Stimulated activated naive B cell treated with anti-CD40 and anti-IgM and Interleukin-4, amounts not matched to agents 10 μg/mL and 1 μg/mL and 100 μg/mL, for 72 hours (primary cell): ENCODE data around the gene MVK.

Experiments used
- ATAC-seq, 2 donors: fragments of 150-1000 bp; cut with Tn5 transposase; replicated peaks; 2 replicates each; pipeline ENCODE4 v1.10.0; 2021; ENCODE audit warnings: moderate library complexity in 1 of 2
- DNase-seq: peaks from one replicate; pipeline ENCODE4 v3.0.0; 2021
- H3K27ac Mint-ChIP-seq: one replicate; pipeline ENCODE4 v1.8.0; 2022; ENCODE audit warnings: mild to moderate bottlenecking, mixed read lengths
- H3K27me3 Mint-ChIP-seq, 2 donors: one replicate each; pipeline ENCODE4 v1.8.0; 2022; ENCODE audit warnings: mixed read lengths in 2 of 2
- H3K36me3 Mint-ChIP-seq, 2 donors: one replicate each; pipeline ENCODE4 v1.8.0; 2022; ENCODE audit warnings: mixed read lengths in 2 of 2, mild to moderate bottlenecking in 1 of 2
- H3K4me1 Mint-ChIP-seq, 2 donors: one replicate each; pipeline ENCODE4 v1.8.0; 2022; ENCODE audit warnings: mixed read lengths in 2 of 2, mild to moderate bottlenecking in 1 of 2
- H3K4me3 Mint-ChIP-seq, 2 donors: one replicate each; pipeline ENCODE4 v1.8.0; 2022; ENCODE audit warnings: mild to moderate bottlenecking in 2 of 2, mixed read lengths in 2 of 2, moderate library complexity in 1 of 2
- H3K9me3 Mint-ChIP-seq, 2 donors: one replicate each; pipeline ENCODE4 v1.8.0; 2022; ENCODE audit warnings: mixed read lengths in 2 of 2, mild to moderate bottlenecking in 1 of 2

The MVK gene

GRCh38 chr12:109573029-109573913 is at the start of gene MVK, which contains the start of gene MMAB:
MVK (plus strand) TSS chr12:109573794; CDS start chr12:109574823, 1,029 bp downstream.
MMAB (minus strand) TSS chr12:109573504; CDS start chr12:109573480, 24 bp downstream.
- Mint-ChIP-seq H3K27ac (peak within 1 kb of the TSS; percentile 99), H3K27me3 (no peaks in the 10 kb centered on the region), H3K4me3 (peak within 1 kb of the TSS; percentile 92 to 99), H3K4me1 (peaks cover 23 to 42% of the 10 kb centered on the region in 2 donors), H3K36me3 (peaks cover 30 to 51% of the 10 kb centered on the region in 2 donors), H3K9me3 (no peaks in the 10 kb centered on the region)
- ATAC-seq (peak; percentile 94), DNase-seq (peak; percentile 99)

GRCh38 chr12:109524466-109525278 is 48.9 kb upstream of the MVK start:
- no peaks in the 10 kb centered on the region for H3K27me3 Mint-ChIP-seq

GRCh38 chr12:109525279-109525585 is 48.4 kb upstream of the MVK start:
- H3K27me3 Mint-ChIP-seq: no peaks in the 10 kb centered on the region
- H3K9me3 Mint-ChIP-seq: no peaks in the 10 kb centered on the region
- H3K4me1 Mint-ChIP-seq: no peaks in the 10 kb centered on the region
- no peak overlapping the region for H3K27ac Mint-ChIP-seq
- H3K36me3 Mint-ChIP-seq: peaks cover 47 to 65% of the 10 kb centered on the region in 2 donors
- ATAC-seq: no peak
- H3K4me3 Mint-ChIP-seq: no peak overlapping the region
- DNase-seq: no peak

More at GRCh38 chr12:109524466-109525278, 48.9 kb upstream of the MVK start:
- ATAC-seq: no peak
- H3K36me3 Mint-ChIP-seq: peaks cover 45 to 65% of the 10 kb centered on the region in 2 donors
- H3K9me3 Mint-ChIP-seq: no peaks in the 10 kb centered on the region
- DNase-seq: no peak
- H3K27ac Mint-ChIP-seq: no peak overlapping the region
- no peak overlapping the region for H3K4me3 Mint-ChIP-seq
- H3K4me1 Mint-ChIP-seq: no peaks in the 10 kb centered on the region

GRCh38 chr12:109527489-109528123 is 46.0 kb upstream of the MVK start:
- H3K4me3 Mint-ChIP-seq: no peak overlapping the region
- H3K4me1 Mint-ChIP-seq: no peaks in the 10 kb centered on the region
- H3K36me3 Mint-ChIP-seq: peaks cover 44 to 54% of the 10 kb centered on the region in 2 donors
- ATAC-seq: no peak
- H3K9me3 Mint-ChIP-seq: no peaks in the 10 kb centered on the region
- H3K27me3 Mint-ChIP-seq: no peaks in the 10 kb centered on the region
- H3K27ac Mint-ChIP-seq: no peak overlapping the region
- no peak for DNase-seq

- no peak for DNase-seq
- no peaks in the 10 kb centered on the region for H3K4me1 Mint-ChIP-seq
- no peak for ATAC-seq
- H3K9me3 Mint-ChIP-seq: no peaks in the 10 kb centered on the region
- peaks cover 34 to 47% of the 10 kb centered on the region in 2 donors for H3K36me3 Mint-ChIP-seq
- no peak overlapping the region for H3K27ac Mint-ChIP-seq
- no peaks in the 10 kb centered on the region for H3K27me3 Mint-ChIP-seq
- no peak overlapping the region for H3K4me3 Mint-ChIP-seq
These were observed 43.6 kb upstream of the MVK start for GRCh38 chr12:109529691-109530640.

- Mint-ChIP-seq H3K36me3 (peaks cover 31 to 49% of the 10 kb centered on the region in 2 donors), H3K9me3 (no peaks in the 10 kb centered on the region), H3K4me1 (no peaks in the 10 kb centered on the region), H3K27me3 (no peaks in the 10 kb centered on the region), H3K4me3 (no peak overlapping the region), H3K27ac (no peak overlapping the region)
- no peak for ATAC-seq
- no peak for DNase-seq
These were observed 42.2 kb upstream of the MVK start for GRCh38 chr12:109531411-109531810.

- H3K4me3 Mint-ChIP-seq: no peak overlapping the region
- no peaks in the 10 kb centered on the region for H3K9me3 Mint-ChIP-seq
- no peaks in the 10 kb centered on the region for H3K27me3 Mint-ChIP-seq
- peaks cover 24 to 50% of the 10 kb centered on the region in 2 donors for H3K36me3 Mint-ChIP-seq
- DNase-seq (no peak), ATAC-seq (no peak)
- no peak overlapping the region for H3K27ac Mint-ChIP-seq
- no peaks in the 10 kb centered on the region for H3K4me1 Mint-ChIP-seq
These were observed 40.7 kb upstream of the MVK start for GRCh38 chr12:109532721-109533486.

GRCh38 chr12:109533487-109533740 is 40.2 kb upstream of the MVK start:
- Mint-ChIP-seq H3K9me3 (no peaks in the 10 kb centered on the region), H3K4me1 (no peaks in the 10 kb centered on the region), H3K27ac (no peak overlapping the region), H3K4me3 (no peak overlapping the region), H3K36me3 (peaks cover 24 to 52% of the 10 kb centered on the region in 2 donors), H3K27me3 (no peaks in the 10 kb centered on the region)
- no peak for DNase-seq
- no peak for ATAC-seq

GRCh38 chr12:109534456-109534855 is 39.1 kb upstream of the MVK start:
- Mint-ChIP-seq H3K4me3 (no peak overlapping the region), H3K9me3 (no peaks in the 10 kb centered on the region), H3K27ac (no peak overlapping the region), H3K36me3 (peaks cover 19 to 51% of the 10 kb centered on the region in 2 donors), H3K4me1 (no peaks in the 10 kb centered on the region), H3K27me3 (no peaks in the 10 kb centered on the region)
- DNase-seq (no peak), ATAC-seq (no peak)

- peaks cover 13 to 42% of the 10 kb centered on the region in 2 donors for H3K36me3 Mint-ChIP-seq
- H3K9me3 Mint-ChIP-seq: no peaks in the 10 kb centered on the region
- no peak overlapping the region for H3K27ac Mint-ChIP-seq
- H3K4me3 Mint-ChIP-seq: no peak overlapping the region
- no peaks in the 10 kb centered on the region for H3K4me1 Mint-ChIP-seq
- H3K27me3 Mint-ChIP-seq: no peaks in the 10 kb centered on the region
- no peak for ATAC-seq
- DNase-seq: no peak
These were observed 38.2 kb upstream of the MVK start for GRCh38 chr12:109535231-109535862.

GRCh38 chr12:109535863-109536250 is 37.7 kb upstream of the MVK start:
- H3K27ac Mint-ChIP-seq: no peak overlapping the region
- no peaks in the 10 kb centered on the region for H3K9me3 Mint-ChIP-seq
- ATAC-seq (no peak), DNase-seq (no peak)
- no peak overlapping the region for H3K4me3 Mint-ChIP-seq
- H3K27me3 Mint-ChIP-seq: no peaks in the 10 kb centered on the region
- H3K4me1 Mint-ChIP-seq: no peaks in the 10 kb centered on the region
- peaks cover 12 to 40% of the 10 kb centered on the region in 2 donors for H3K36me3 Mint-ChIP-seq

GRCh38 chr12:109537136-109537535 is 36.5 kb upstream of the MVK start:
- no peaks in the 10 kb centered on the region for H3K9me3 Mint-ChIP-seq
- DNase-seq (no peak), ATAC-seq (no peak)
- no peak overlapping the region for H3K4me3 Mint-ChIP-seq
- H3K27ac Mint-ChIP-seq: no peak overlapping the region
- H3K36me3 Mint-ChIP-seq: peaks cover 9 to 37% of the 10 kb centered on the region in 2 donors
- H3K27me3 Mint-ChIP-seq: no peaks in the 10 kb centered on the region
- no peaks in the 10 kb centered on the region for H3K4me1 Mint-ChIP-seq
